K562 (cell line): ENCODE results near the gene ERBB4. TPM values are rescaled to one million over a fixed set of nuclear protein-coding genes. Genes with fewer than 3 reads are reported as not detected.
A peak's percentile ranks its signal among the peaks of the same experiment; 100 is the strongest.

Source experiments
- ATAC-seq: fragments of 200-7000 bp; cut with Tn5 transposase; 3 replicates; pipeline ENCODE4 v1.9.1; 2020; ENCODE audit warnings: moderate library complexity
- BruUV-seq: library from RNA; stranded (reverse); fragments of 400-500 nt; replicated peaks from 2 replicates; lab custom pipeline; 2021; lab: Mats Ljungman, UMichigan
- CTCF ChIA-PET: fragments of 300-600 bp; formaldehyde crosslinking; extraction: SDS; loops from one replicate; lab custom pipeline; 2021; ENCODE audit warnings: low intra/inter-chr PET ratio; lab: Yijun Ruan, JAX
- POLR2A ChIA-PET: fragments of 300-600, 350-650 bp; sonication (Branson Sonifier 250); formaldehyde crosslinking; extraction: SDS; loops from one replicate; lab custom pipeline; 2021; ENCODE audit warnings: antibody characterized with exemption, inconsistent platforms; lab: Yijun Ruan, JAX
- DNase-seq, 4 experiments: peaks; one replicate each; pipeline versions ENCODE4 v3.0.0 to v3.0.0-alpha.2; 2011 to 2018; ENCODE audit warnings: low spot score in 3 of 4, mixed read lengths in 3 of 4; ENCODE audit errors: extremely low read depth in 1 of 4
- FAIRE-seq: peaks from 2 replicates; lab custom pipeline; 2011; peaks lifted over from hg19 to GRCh38; lab: Jason Lieb, UNC
- H2AFZ ChIP-seq: 2 replicates; pipeline ENCODE4 v1.6.0; 2011; ENCODE audit warnings: low read depth, low read length, control low read depth, inconsistent platforms
- H3K27ac ChIP-seq: fragments of 200-600 bp; 3 replicates; pipeline ENCODE4 v1.8.0; 2011; ENCODE audit warnings: low read depth, mild to moderate bottlenecking, control low read depth, inconsistent platforms, low read length, moderate library complexity, mixed read lengths; ENCODE audit errors: extremely low read depth
- H3K27me3 ChIP-seq, 2 experiments: fragments of 300-600 bp in 1 of 2; 2 replicates in 1 of 2; 3 replicates in 1 of 2; pipeline versions ENCODE4 v1.6.0 to v1.8.0; 2011; ENCODE audit warnings: inconsistent platforms in 2 of 2, low read length in 2 of 2, mild to moderate bottlenecking in 1 of 2, mixed read lengths in 1 of 2, moderate library complexity in 1 of 2; ENCODE audit not compliant: control insufficient read depth in 2 of 2, insufficient read depth in 2 of 2
- H3K36me3 ChIP-seq: fragments of 300-600 bp; 3 replicates; pipeline ENCODE4 v1.8.0; 2011; ENCODE audit warnings: mild to moderate bottlenecking, low read length, inconsistent platforms; ENCODE audit not compliant: control insufficient read depth, insufficient read depth
- H3K4me1 ChIP-seq, 2 experiments: fragments of 200-600 bp in 1 of 2; replicated peaks in 1 of 2; 2 replicates in 1 of 2; 3 replicates in 1 of 2; pipeline versions ENCODE4 v1.5.1 to v1.8.0; 2011; ENCODE audit warnings: inconsistent platforms in 2 of 2, low read length in 2 of 2, mild to moderate bottlenecking in 1 of 2, mixed read lengths in 1 of 2, moderate library complexity in 1 of 2; ENCODE audit not compliant: control insufficient read depth in 2 of 2, insufficient read depth in 2 of 2
- H3K4me2 ChIP-seq: 2 replicates; pipeline ENCODE4 v1.6.1; 2011; ENCODE audit warnings: low read length, control low read depth, inconsistent platforms, mixed read lengths; ENCODE audit not compliant: insufficient read depth
- H3K4me3 ChIP-seq: fragments of 200-600 bp; sonication (generic), shearing (Covaris generic); 2 replicates; pipeline ENCODE4 v1.5.1; 2016; ENCODE audit warnings: control low read depth, inconsistent platforms
- H3K79me2 ChIP-seq: fragments of 200-600 bp; 3 replicates; pipeline ENCODE4 v1.8.0; 2011; ENCODE audit warnings: low read length, inconsistent platforms; ENCODE audit not compliant: control insufficient read depth, insufficient read depth
- H3K9ac ChIP-seq, 2 experiments: 2 replicates each; pipeline versions ENCODE4 v1.6.0 to v1.6.1; 2011; ENCODE audit warnings: low read depth in 2 of 2, low read length in 2 of 2, control low read depth in 1 of 2, inconsistent platforms in 1 of 2, mild to moderate bottlenecking in 1 of 2, mixed read lengths in 1 of 2; ENCODE audit not compliant: insufficient read depth in 1 of 2
- H3K9me1 ChIP-seq: one replicate; pipeline ENCODE4 v1.6.0; 2011; ENCODE audit warnings: inconsistent platforms, mild to moderate bottlenecking, low read length, moderate library complexity; ENCODE audit not compliant: control insufficient read depth, insufficient read depth
- H3K9me3 ChIP-seq: replicated peaks from 2 replicates; pipeline ENCODE4 v1.5.1; 2011; ENCODE audit warnings: low read depth, low read length, inconsistent platforms; ENCODE audit not compliant: control insufficient read depth, insufficient read depth
- H4K20me1 ChIP-seq: replicated peaks from 2 replicates; pipeline ENCODE4 v1.6.1; 2011; ENCODE audit warnings: low read length, inconsistent platforms, mixed read lengths; ENCODE audit not compliant: control insufficient read depth, insufficient read depth
- ETV6 ChIP-seq, 3 experiments: fragments of 150-350 bp in 1 of 3; sonication (generic) in 1 of 3; formaldehyde crosslinking in 1 of 3; IDR thresholded peaks; 2 replicates each; pipeline versions ENCODE4 v1.6.1 to v1.8.0; 2014 to 2022; ENCODE audit warnings: borderline replicate concordance in 2 of 3, low read depth in 2 of 3, antibody characterized with exemption in 1 of 3, low read length in 1 of 3, mild to moderate bottlenecking in 1 of 3, missing genetic modification reagents in 1 of 3
- RAD21 ChIP-seq, 2 experiments: fragments of 250-450 bp in 1 of 2; fragments of 450-650 bp in 1 of 2; sonication (Bioruptor Pico) in 1 of 2; formaldehyde crosslinking in 1 of 2; IDR thresholded peaks in 1 of 2; conservative IDR thresholded peaks in 1 of 2; 2 replicates each; pipeline versions ENCODE4 v1.4.0 to v1.8.0; 2020 to 2022; ENCODE audit warnings: mild to moderate bottlenecking in 2 of 2, moderate library complexity in 1 of 2
- ZNF551 ChIP-seq: fragments of 250-450 bp; sonication (Bioruptor Pico); IDR thresholded peaks from 2 replicates; pipeline ENCODE4 v1.5.0; 2021; ENCODE audit warnings: mild to moderate bottlenecking, moderate library complexity
- WGBS: fragments of 100-300 bp; shearing (Covaris generic); methylation state at CpG from one replicate; pipeline ENCODE4 v1.1.6; 2016; ENCODE audit warnings: low coverage, mixed read lengths; ENCODE audit not compliant: insufficient coverage; ENCODE audit errors: missing lambda C conversion rate; 5-methylcytosine and 5-hydroxymethylcytosine counted together
- in situ Hi-C: fragments of 300-500 bp; cut with MboI; formaldehyde crosslinking; loops from 4 replicates; pipeline ENCODE4 v1.15.0; 2018; ENCODE audit warnings: inconsistent platforms, mixed read lengths
- intact Hi-C: fragments of 100-400 bp; cut with micrococcal nuclease; formaldehyde crosslinking; loops from 2 replicates; pipeline ENCODE4 v1.14.2; 2022
- polyA plus RNA-seq, 8 experiments: library from polyadenylated mRNA; depleted of rRNA in 4 of 8; stranded (reverse) in 5 of 8; unstranded in 3 of 8; fragments of >200 nt; fragmentation: Nextera tagmentation in 2 of 8; fragmentation: Illumina TruSeq in 1 of 8; extraction: Ambion mirVana in 2 of 8; extraction: Trizol in 1 of 8; gene quantifications; 2 replicates each; pipeline versions ENCODE4 v1.2.1 to v1.2.3, GENCODE V29; 2011 to 2014; ENCODE audit warnings: inconsistent platforms in 1 of 8, missing spikeins in 1 of 8
- total RNA-seq, 7 experiments: library from RNA; depleted of rRNA in 6 of 7; stranded (reverse); fragments of >200 nt in 6 of 7; fragmentation: Illumina TruSeq in 2 of 7; extraction: Trizol in 2 of 7; gene quantifications; 2 replicates each; pipeline versions ENCODE4 v1.2.1 to v1.2.3, GENCODE V29; 2011 to 2021; ENCODE audit warnings: low replicate concordance in 1 of 7
- TF ChIP-seq, protein P1 (sequence below), 3 experiments: IDR thresholded peaks in 2 of 3; conservative IDR thresholded peaks in 1 of 3; 2 replicates each; pipeline ENCODE4 v1.5.1; 2011 to 2012; ENCODE audit warnings: low read length in 3 of 3, mild to moderate bottlenecking in 3 of 3, control low read depth in 2 of 3, improper control_type of control experiment in 1 of 3, inconsistent platforms in 1 of 3, low read depth in 1 of 3, mixed read lengths in 1 of 3, moderate library complexity in 1 of 3; ENCODE audit not compliant: insufficient read depth in 2 of 3

Gene ERBB4
- total and polyA plus RNA-seq, 9 of the 15 experiments (the other 6 are each of a cell fraction or from before 2014, with no cell fraction given), result not detected

DNA sequence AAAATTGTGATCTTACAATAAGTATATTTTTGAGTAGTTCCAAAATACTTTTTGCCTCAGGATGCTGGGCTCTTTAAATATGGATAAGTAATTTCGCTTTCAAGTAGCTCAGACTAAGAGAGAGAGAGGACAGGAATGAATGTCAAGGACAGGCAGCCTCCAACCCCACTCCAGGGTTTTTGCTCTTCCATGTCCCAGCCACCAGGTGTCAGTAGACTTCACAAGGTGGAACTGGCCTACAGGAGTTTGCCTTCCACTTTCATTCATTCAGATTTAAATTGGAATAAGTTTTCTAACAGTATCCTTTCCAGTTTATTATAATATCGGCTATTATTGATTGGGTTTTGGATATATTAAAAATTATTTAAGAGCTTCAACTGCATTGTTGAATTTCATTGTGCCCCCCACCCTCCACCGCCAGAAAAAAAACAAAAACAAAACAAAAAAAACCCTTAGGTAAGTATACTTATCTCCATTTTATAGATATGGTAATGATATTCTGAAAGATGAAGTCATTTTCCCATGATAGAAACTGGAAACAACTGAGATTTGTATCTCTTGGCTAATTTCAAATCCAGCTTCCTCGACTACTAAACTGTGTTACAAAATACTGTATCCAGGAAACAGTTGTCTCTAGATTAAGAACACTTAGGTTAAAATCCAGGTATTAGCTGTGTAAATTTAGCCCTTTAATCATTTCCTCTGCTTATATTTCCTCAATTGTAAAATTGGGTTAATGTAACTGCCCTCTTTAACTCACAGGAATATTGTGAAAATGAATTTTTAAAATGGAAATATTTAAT lies 793.1 kb downstream of the ERBB4 start:
- H4K20me1 ChIP-seq, result no peaks in the 10 kb centered on the region
- no peaks in the 10 kb centered on the region for H3K4me1 ChIP-seq
- H2AFZ ChIP-seq, result no peak overlapping the region
- H3K36me3 ChIP-seq, result no peaks in the 10 kb centered on the region
- no peak overlapping the region for H3K27ac ChIP-seq
- 0% methylated on average over 3 of the region's 4 CpGs for WGBS
- no TSS peak for BruUV-seq
- H3K4me2 ChIP-seq, result no peak overlapping the region
- no peaks in the 10 kb centered on the region for H3K9me1 ChIP-seq
- ChIA-PET CTCF (no interaction called here), POLR2A (no interaction called here)
- DNase-seq (peak; percentile 3 to 33 (median 23)), FAIRE-seq (no peak), ATAC-seq (no peak)
- TF ChIP-seq RAD21 (CRISPR knock-in tag; conservative IDR thresholded peaks at IDR 0.05 in 1 of 2, IDR thresholded peaks at IDR 0.05 in 1 of 2) (peak in 1 of 2 experiments; percentile 35; a peak in 2 of 4 replicates), ZNF551 (CRISPR knock-in tag) (no peak), ETV6 (IDR thresholded peaks at IDR 0.05; ENCODE audit: borderline replicate concordance in 1 of 2, low read depth in 2 of 2, low read length in 1 of 2) (no peak), ETV6 (CRISPR knock-in tag; IDR thresholded peaks at IDR 0.05; ENCODE audit: borderline replicate concordance) (no peak)
- TF ChIP-seq, protein P1, sequence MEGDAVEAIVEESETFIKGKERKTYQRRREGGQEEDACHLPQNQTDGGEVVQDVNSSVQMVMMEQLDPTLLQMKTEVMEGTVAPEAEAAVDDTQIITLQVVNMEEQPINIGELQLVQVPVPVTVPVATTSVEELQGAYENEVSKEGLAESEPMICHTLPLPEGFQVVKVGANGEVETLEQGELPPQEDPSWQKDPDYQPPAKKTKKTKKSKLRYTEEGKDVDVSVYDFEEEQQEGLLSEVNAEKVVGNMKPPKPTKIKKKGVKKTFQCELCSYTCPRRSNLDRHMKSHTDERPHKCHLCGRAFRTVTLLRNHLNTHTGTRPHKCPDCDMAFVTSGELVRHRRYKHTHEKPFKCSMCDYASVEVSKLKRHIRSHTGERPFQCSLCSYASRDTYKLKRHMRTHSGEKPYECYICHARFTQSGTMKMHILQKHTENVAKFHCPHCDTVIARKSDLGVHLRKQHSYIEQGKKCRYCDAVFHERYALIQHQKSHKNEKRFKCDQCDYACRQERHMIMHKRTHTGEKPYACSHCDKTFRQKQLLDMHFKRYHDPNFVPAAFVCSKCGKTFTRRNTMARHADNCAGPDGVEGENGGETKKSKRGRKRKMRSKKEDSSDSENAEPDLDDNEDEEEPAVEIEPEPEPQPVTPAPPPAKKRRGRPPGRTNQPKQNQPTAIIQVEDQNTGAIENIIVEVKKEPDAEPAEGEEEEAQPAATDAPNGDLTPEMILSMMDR (IDR thresholded peaks at IDR 0.05 in 2 of 3, conservative IDR thresholded peaks at IDR 0.05 in 1 of 3; ENCODE audit: insufficient read depth in 2 of 3, low read depth in 1 of 3, low read length in 3 of 3), result peak; percentile 17 to 43 (median 38); a peak in 4 of 6 replicates
- in situ Hi-C loops (no loop called here), intact Hi-C loops (loop anchor here (1.0 kb wide), 1 partner anchor 822 kb away; no protein-coding TSS in a partner anchor)
- no peak overlapping the region for H3K9ac ChIP-seq
- H3K79me2 ChIP-seq, result no peaks in the 10 kb centered on the region
- no peaks in the 10 kb centered on the region for H3K9me3 ChIP-seq
- no peak overlapping the region for H3K4me3 ChIP-seq
- no peaks in the 10 kb centered on the region for H3K27me3 ChIP-seq
